IMR-90 (cell line): Measurements from ENCODE around the gene FGFRL1.

Source experiments
- BHLHE40 ChIP-seq: fragments of 150-350 bp; IDR thresholded peaks from 2 replicates; pipeline ENCODE4 v1.6.1; 2016; ENCODE audit warnings: mild to moderate bottlenecking, low read depth, low read length
- CEBPB ChIP-seq: IDR thresholded peaks from 2 replicates; pipeline ENCODE4 v1.6.1; 2012; ENCODE audit warnings: low read depth, low read length, improper control_type of control experiment
- CTCF ChIP-seq: conservative IDR thresholded peaks from 2 replicates; pipeline ENCODE4 v1.5.1; 2012; ENCODE audit warnings: mild to moderate bottlenecking, low read depth, low read length, improper control_type of control experiment
- FOS ChIP-seq: fragments of 150-350 bp; IDR thresholded peaks from 2 replicates; pipeline ENCODE4 v1.6.1; 2016; ENCODE audit warnings: low read depth, low read length
- MAFK ChIP-seq: IDR thresholded peaks from 2 replicates; pipeline ENCODE4 v1.6.1; 2012; ENCODE audit warnings: low read depth, low read length, improper control_type of control experiment
- MAZ ChIP-seq: IDR thresholded peaks from 2 replicates; pipeline ENCODE4 v1.6.1; 2012; ENCODE audit warnings: low read depth, mild to moderate bottlenecking, low read length, improper control_type of control experiment, moderate library complexity, borderline replicate concordance
- MXI1 ChIP-seq: IDR thresholded peaks from 2 replicates; pipeline ENCODE4 v1.6.1; 2012; ENCODE audit warnings: low read depth, mild to moderate bottlenecking, low read length, moderate library complexity, borderline replicate concordance
- POLR2A ChIP-seq: IDR thresholded peaks from 2 replicates; pipeline ENCODE4 v1.6.1; 2012; ENCODE audit warnings: mild to moderate bottlenecking, low read depth, low read length
- RAD21 ChIP-seq: IDR thresholded peaks from 2 replicates; pipeline ENCODE4 v1.6.1; 2012; ENCODE audit warnings: low read length, improper control_type of control experiment
- RCOR1 ChIP-seq: IDR thresholded peaks from 2 replicates; pipeline ENCODE4 v1.6.1; 2012; ENCODE audit warnings: mild to moderate bottlenecking, low read length, improper control_type of control experiment; ENCODE audit not compliant: insufficient replicate concordance
- USF2 ChIP-seq: fragments of 150-350 bp; IDR thresholded peaks from 2 replicates; pipeline ENCODE4 v1.6.1; 2017; ENCODE audit warnings: mild to moderate bottlenecking, antibody characterized with exemption, low read length, low read depth

GRCh38 chr4:965766-966134 is 45.7 kb upstream of the FGFRL1 start:
- TF ChIP-seq CTCF (no peak), MAFK (no peak), CEBPB (no peak), POLR2A (no peak), RCOR1 (no peak), MXI1 (no peak), FOS (no peak), RAD21 (no peak), BHLHE40 (no peak), MAZ (no peak), USF2 (no peak)
